SK-N-SH treated with all-trans-retinoic acid at 6 μM for 48 hours (cell line): ENCODE results near the gene CHST15.

ENCODE experiments used
- ATAC-seq: fragments of 200-7000 bp; cut with Tn5 transposase; 3 replicates; pipeline ENCODE4 v1.9.1; 2020; ENCODE audit warnings: mild to moderate bottlenecking, moderate library complexity
- ARNTL ChIP-seq: fragments of 450-650 bp; formaldehyde crosslinking; IDR thresholded peaks from 2 replicates; pipeline ENCODE4 v1.5.0; 2020; ENCODE audit warnings: low read depth, mild to moderate bottlenecking, moderate library complexity, borderline replicate concordance
- BACH2 ChIP-seq: fragments of 250-450 bp; sonication (Bioruptor Pico); IDR thresholded peaks from 2 replicates; pipeline ENCODE4 v1.9.0; 2021; ENCODE audit warnings: mild to moderate bottlenecking, borderline replicate concordance
- CREB5 ChIP-seq: fragments of 250-450 bp; sonication (Bioruptor Pico); IDR thresholded peaks from 2 replicates; pipeline ENCODE4 v1.5.1; 2020; ENCODE audit warnings: low read depth, mild to moderate bottlenecking, moderate library complexity
- CSDC2 ChIP-seq: fragments of 250-450 bp; sonication (Bioruptor Pico); IDR thresholded peaks from 2 replicates; pipeline ENCODE4 v1.5.0; 2020; ENCODE audit warnings: mild to moderate bottlenecking, moderate library complexity
- CSRNP3 ChIP-seq: fragments of 250-450 bp; sonication (Bioruptor Pico); IDR thresholded peaks from 2 replicates; pipeline ENCODE4 v1.5.1; 2021; ENCODE audit warnings: mild to moderate bottlenecking, moderate library complexity
- ESRRG ChIP-seq: fragments of 250-450 bp; sonication (Bioruptor Pico); IDR thresholded peaks from 2 replicates; pipeline ENCODE4 v1.6.1; 2021; ENCODE audit warnings: mild to moderate bottlenecking
- ISL1 ChIP-seq: fragments of 250-450 bp; sonication (Bioruptor Pico); IDR thresholded peaks from 2 replicates; pipeline ENCODE4 v2.1.2; 2022; ENCODE audit warnings: mild to moderate bottlenecking, moderate library complexity
- OSR1 ChIP-seq: fragments of 250-450 bp; sonication (Bioruptor Pico); IDR thresholded peaks from 2 replicates; pipeline ENCODE4 v1.8.0; 2022; ENCODE audit warnings: moderate library complexity, mild to moderate bottlenecking, inconsistent platforms
- PATZ1 ChIP-seq: fragments of 250-450 bp; sonication (Bioruptor Pico); IDR thresholded peaks from 2 replicates; pipeline ENCODE4 v1.8.0; 2020; ENCODE audit warnings: mild to moderate bottlenecking, moderate library complexity, borderline replicate concordance
- POU6F1 ChIP-seq: fragments of 250-450 bp; sonication (Bioruptor Pico); IDR thresholded peaks from 2 replicates; pipeline ENCODE4 v1.8.0; 2021; ENCODE audit warnings: low read depth, mild to moderate bottlenecking, moderate library complexity, borderline replicate concordance
- PPARA ChIP-seq: fragments of 250-450 bp; sonication (Bioruptor Pico); IDR thresholded peaks from 2 replicates; pipeline ENCODE4 v1.5.0; 2020; ENCODE audit warnings: mild to moderate bottlenecking, borderline replicate concordance
- RARB ChIP-seq: fragments of 250-450 bp; sonication (Bioruptor Pico); IDR thresholded peaks from 2 replicates; pipeline ENCODE4 v1.8.0; 2021; ENCODE audit warnings: mild to moderate bottlenecking, moderate library complexity
- SNAI2 ChIP-seq: fragments of 250-450 bp; sonication (Bioruptor Pico); IDR thresholded peaks from 2 replicates; pipeline ENCODE4 v1.5.0; 2020; ENCODE audit warnings: mild to moderate bottlenecking, moderate library complexity
- TCF4 ChIP-seq: fragments of 250-450 bp; sonication (Bioruptor Pico); IDR thresholded peaks from 2 replicates; pipeline ENCODE4 v1.8.0; 2021; ENCODE audit warnings: mild to moderate bottlenecking, moderate library complexity, borderline replicate concordance
- TOX ChIP-seq: fragments of 250-450 bp; sonication (Bioruptor Pico); IDR thresholded peaks from 2 replicates; pipeline ENCODE4 v1.8.0; 2021; ENCODE audit warnings: mild to moderate bottlenecking, moderate library complexity, borderline replicate concordance
- TSHZ2 ChIP-seq: fragments of 250-450 bp; sonication (Bioruptor Pico); IDR thresholded peaks from 2 replicates; pipeline ENCODE4 v1.5.0; 2020; ENCODE audit warnings: mild to moderate bottlenecking, moderate library complexity
- ZC3H10 ChIP-seq: fragments of 250-450 bp; sonication (Bioruptor Pico); IDR thresholded peaks from 2 replicates; pipeline ENCODE4 v1.5.1; 2021; ENCODE audit warnings: mild to moderate bottlenecking, moderate library complexity
- ZFP3 ChIP-seq: fragments of 250-450 bp; sonication (Bioruptor Pico); IDR thresholded peaks from 2 replicates; pipeline ENCODE4 v1.5.0; 2020; ENCODE audit warnings: mild to moderate bottlenecking, moderate library complexity
- ZFP30 ChIP-seq: fragments of 450-650 bp; formaldehyde crosslinking; IDR thresholded peaks from 2 replicates; pipeline ENCODE4 v1.5.0; 2022; ENCODE audit warnings: mild to moderate bottlenecking, moderate library complexity
- ZNF565 ChIP-seq: fragments of 450-650 bp; formaldehyde crosslinking; conservative IDR thresholded peaks from 2 replicates; pipeline ENCODE4 v1.5.0; 2020; ENCODE audit warnings: low read depth, mild to moderate bottlenecking, moderate library complexity
- ZNF70 ChIP-seq: fragments of 450-650 bp; formaldehyde crosslinking; IDR thresholded peaks from 2 replicates; pipeline ENCODE4 v1.5.0; 2020; ENCODE audit warnings: mild to moderate bottlenecking, moderate library complexity
- ZNF8 ChIP-seq: fragments of 450-650 bp; formaldehyde crosslinking; IDR thresholded peaks from 2 replicates; pipeline ENCODE4 v1.5.0; 2020; ENCODE audit warnings: mild to moderate bottlenecking, moderate library complexity

Gene CHST15

GRCh38 chr10:124044143-124044862 is 49.1 kb downstream of the CHST15 start:
- no peak for TF ChIP-seq TOX
- no peak for TF ChIP-seq CSRNP3 (CRISPR knock-in tag)
- no peak for TF ChIP-seq ISL1 (CRISPR knock-in tag)
- TF ChIP-seq OSR1 (CRISPR knock-in tag): no peak
- TF ChIP-seq ZC3H10: no peak
- TF ChIP-seq ESRRG (CRISPR knock-in tag): no peak
- TF ChIP-seq POU6F1 (CRISPR knock-in tag): no peak
- no peak for TF ChIP-seq PATZ1 (CRISPR knock-in tag)
- TF ChIP-seq ZFP3 (CRISPR knock-in tag): no peak
- no peak for TF ChIP-seq ZFP30 (CRISPR knock-in tag)
- TF ChIP-seq SNAI2 (CRISPR knock-in tag): no peak
- TF ChIP-seq CSDC2: no peak

GRCh38 chr10:124043310-124044142 is 49.9 kb downstream of the CHST15 start:
- no peak for ATAC-seq
- TF ChIP-seq CREB5 (CRISPR knock-in tag): no peak
- no peak for TF ChIP-seq PPARA (CRISPR knock-in tag)

More at GRCh38 chr10:124044143-124044862, 49.1 kb downstream of the CHST15 start:
- no peak for ATAC-seq

GRCh38 chr10:124042656-124043309 is 50.6 kb downstream of the CHST15 start:
- TF ChIP-seq BACH2 (CRISPR knock-in tag) (no peak), ARNTL (CRISPR knock-in tag) (no peak), TCF4 (no peak), ZNF70 (CRISPR knock-in tag) (no peak), ZFP30 (CRISPR knock-in tag) (no peak), POU6F1 (CRISPR knock-in tag) (no peak), ZC3H10 (no peak), ZNF565 (CRISPR knock-in tag) (no peak), SNAI2 (CRISPR knock-in tag) (no peak), PPARA (CRISPR knock-in tag) (no peak), TSHZ2 (CRISPR knock-in tag) (no peak), CSDC2 (no peak), ZNF8 (CRISPR knock-in tag) (no peak), RARB (CRISPR knock-in tag) (no peak), TOX (no peak), ESRRG (CRISPR knock-in tag) (no peak)
- ATAC-seq: no peak
